Measurements from ENCODE around the gene TMEM79.
"Not testable (repeated sequence)": the region's sequence is repeated elsewhere in the genome, so short reads cannot be mapped to it uniquely, and the experiment has no call there.

TMEM79 gene

DNA sequence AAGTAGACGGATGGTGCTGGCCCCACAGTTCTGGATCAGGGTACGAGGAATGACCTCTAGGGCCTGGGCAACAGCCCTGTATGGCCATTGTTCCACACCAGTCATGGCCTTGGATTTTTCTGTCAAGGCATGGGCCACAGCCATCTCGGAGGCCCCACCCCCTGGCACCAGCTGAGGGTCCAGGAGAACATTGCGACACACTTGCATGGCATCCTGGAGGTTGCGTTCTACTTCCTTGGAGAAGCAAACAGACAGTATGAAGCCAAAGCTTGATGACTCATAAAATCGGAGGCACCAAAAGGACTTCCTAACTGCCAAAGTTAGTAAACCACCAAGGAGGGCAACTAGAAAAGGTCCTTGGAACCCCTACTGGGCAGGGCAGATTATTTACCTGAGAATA lies 26.8 kb downstream of the TMEM79 start:
- peak in 2 of 3 donors; percentile 11 to 16 for DNase-seq

GRCh38 chr1:156316909-156317308 lies 32.8 kb downstream of the TMEM79 start:
- no peak for DNase-seq

- DNase-seq = peak; percentile 50 to 64 (median 59)
These were observed 35.5 kb downstream of the TMEM79 start for GRCh38 chr1:156319664-156320063.

- DNase-seq = no peak
These were observed 36.4 kb downstream of the TMEM79 start for GRCh38 chr1:156320560-156320959.

GRCh38 chr1:156323179-156323578 lies 39.1 kb downstream of the TMEM79 start:
- DNase-seq = not testable (repeated sequence)

GRCh38 chr1:156336242-156336641 lies 52.1 kb downstream of the TMEM79 start:
- DNase-seq = peak; percentile 10 to 23 (median 16)

GRCh38 chr1:156337052-156337887 lies 53.1 kb downstream of the TMEM79 start:
- peak; percentile 20 to 48 (median 32) for DNase-seq

DNA sequence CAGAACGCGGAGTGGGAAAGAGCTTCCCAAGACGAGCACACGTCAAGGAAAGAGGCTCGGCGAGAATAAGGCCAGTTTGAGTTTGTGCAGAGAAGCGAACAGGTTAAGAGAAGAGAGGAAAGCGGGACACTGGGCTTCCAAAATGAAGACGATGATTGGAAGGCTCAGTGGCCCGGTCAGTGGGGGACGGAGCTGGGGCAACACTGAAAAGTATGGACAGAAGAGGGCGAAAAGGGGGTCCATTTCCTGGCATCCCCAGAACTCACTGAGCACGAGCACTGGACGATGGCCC lies 53.7 kb downstream of the TMEM79 start:
- no peak for DNase-seq

DNA sequence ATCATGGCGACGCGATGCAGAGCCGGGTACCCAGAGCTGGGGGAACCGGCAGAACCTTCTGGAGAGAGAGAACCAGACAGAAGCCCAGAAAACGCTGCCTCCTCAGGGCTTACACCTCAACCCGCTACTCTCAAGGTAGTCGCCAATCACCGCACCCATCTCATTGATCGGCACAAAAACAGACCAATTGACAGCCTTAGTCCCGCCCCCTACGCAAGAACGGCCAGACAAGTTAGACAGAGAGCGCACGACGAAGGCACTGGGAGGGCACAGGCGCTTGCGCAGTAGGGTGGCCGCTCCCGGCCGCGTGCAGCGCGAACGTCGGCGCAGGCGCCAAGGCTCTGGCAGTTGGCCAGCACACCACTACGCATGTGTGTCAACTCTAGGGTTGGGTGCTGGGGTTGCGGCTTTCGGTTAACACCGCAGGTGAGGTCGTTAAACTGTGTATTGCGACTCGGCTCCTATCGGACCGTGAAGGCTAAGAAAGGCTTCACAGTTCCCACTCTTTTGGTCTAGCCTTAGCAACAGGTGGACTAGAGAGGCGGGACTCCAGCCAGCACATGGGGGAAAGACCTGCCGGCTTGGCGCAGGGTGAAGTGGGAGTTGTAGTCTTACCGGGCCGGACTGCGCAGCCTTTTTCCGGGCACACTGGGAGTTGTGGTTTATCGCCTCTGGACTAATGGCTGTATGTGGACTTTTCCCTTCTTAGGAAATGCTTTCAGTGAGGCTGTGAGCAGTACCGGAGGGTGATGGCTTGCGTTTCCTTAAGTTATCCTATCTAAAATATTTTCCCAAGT lies 54.3 kb downstream of the TMEM79 start, which contains the start of the genes CCT3 and TSACC:
Gene CCT3, minus strand, starts transcription at position 113 of the 797 bp plus-strand sequence. Its CDS starts 108 bp downstream, at position 5.
Gene TSACC, plus strand, starts transcription at position 347 of the 797 bp plus-strand sequence. CDS start 1,232 bp downstream, outside the sequence.
- DNase-seq = peak; percentile 100

Data from suppressor macrophage treated with lipopolysaccharide for 1 hour (primary cell).